Measurements from ENCODE around the gene ENTHD1. TPM values are rescaled to one million over a fixed set of nuclear protein-coding genes. Genes with fewer than 3 reads are reported as not detected.

The ENTHD1 gene
- total RNA-seq, 1 donor from 2014 or later = not detected

GRCh38 chr22:39808081-39808480, 85.5 kb downstream of the ENTHD1 start:
- no peak for TF ChIP-seq CTCF (IDR thresholded peaks at IDR 0.05; ENCODE audit: unreplicated experiment)
- Mint-ChIP-seq H3K9me3 (no peaks in the 10 kb centered on the region), H3K4me3 (no peak overlapping the region), H3K27me3 (ENCODE audit: low read depth) (peaks cover 83% of the 10 kb centered on the region), H3K4me1 (no peaks in the 10 kb centered on the region), H3K36me3 (no peaks in the 10 kb centered on the region), H3K27ac (no peak overlapping the region)
- DNase-seq (ENCODE audit: low spot score in 2 of 2, unreplicated experiment in 2 of 2) = no peak

DNA sequence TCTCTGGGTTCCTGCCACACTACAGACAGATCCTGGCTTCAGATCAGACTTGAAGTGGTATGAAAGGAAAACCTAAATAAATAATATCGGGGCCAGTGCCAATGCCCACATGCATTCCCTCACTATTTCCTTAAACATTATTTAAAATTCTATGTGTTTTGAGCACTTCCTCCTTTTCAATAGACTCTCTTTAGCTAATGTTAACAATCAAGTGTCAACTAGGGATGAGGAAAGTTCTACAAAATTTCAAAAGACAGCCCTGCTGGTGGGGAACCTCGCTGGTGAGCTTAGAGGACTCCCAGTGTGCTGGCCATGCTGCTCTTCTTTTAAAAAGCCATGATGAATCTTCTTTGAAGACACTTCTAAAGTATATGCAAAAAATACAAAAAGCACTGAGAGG, 87.5 kb downstream of the ENTHD1 start:
- H3K27me3 Mint-ChIP-seq (ENCODE audit: low read depth) = peaks cover 76% of the 10 kb centered on the region

GRCh38 chr22:39805117-39805516, 88.4 kb downstream of the ENTHD1 start:
- TF ChIP-seq CTCF (IDR thresholded peaks at IDR 0.05; ENCODE audit: unreplicated experiment) = no peak
- Mint-ChIP-seq H3K9me3 (no peaks in the 10 kb centered on the region), H3K4me3 (no peak overlapping the region), H3K36me3 (no peaks in the 10 kb centered on the region), H3K27ac (no peak overlapping the region), H3K4me1 (peaks cover 13% of the 10 kb centered on the region), H3K27me3 (ENCODE audit: low read depth) (peaks cover 68% of the 10 kb centered on the region)
- no peak for DNase-seq (ENCODE audit: low spot score in 2 of 2, unreplicated experiment in 2 of 2)

More for the DNA sequence above, 87.5 kb downstream of the ENTHD1 start:
- no peak overlapping the region for H3K27ac Mint-ChIP-seq
- H3K36me3 Mint-ChIP-seq = no peaks in the 10 kb centered on the region
- DNase-seq (ENCODE audit: low spot score in 2 of 2, unreplicated experiment in 2 of 2) = no peak
- H3K4me3 Mint-ChIP-seq = no peak overlapping the region
- H3K4me1 Mint-ChIP-seq = peaks cover 6% of the 10 kb centered on the region
- TF ChIP-seq CTCF (IDR thresholded peaks at IDR 0.05; ENCODE audit: unreplicated experiment) = no peak
- no peaks in the 10 kb centered on the region for H3K9me3 Mint-ChIP-seq

DNA sequence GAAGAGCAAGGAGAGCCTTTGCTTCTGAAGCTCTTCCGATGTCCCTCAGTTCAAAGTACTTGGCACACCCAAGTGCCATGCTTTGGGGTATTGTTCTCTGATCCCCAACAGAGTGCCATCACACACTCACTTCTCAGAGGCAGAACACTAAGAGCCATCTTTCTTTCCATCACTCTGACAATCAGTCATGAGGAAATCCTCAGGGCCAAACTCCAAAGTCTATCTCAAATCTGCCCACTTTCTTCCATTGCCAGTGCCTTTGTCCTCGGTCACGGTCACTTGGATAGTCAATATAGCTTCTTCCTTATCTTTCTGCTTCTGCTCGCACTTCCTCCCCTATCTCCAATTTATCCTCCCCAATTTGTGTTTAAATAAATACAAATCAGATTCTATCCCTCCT, 90.9 kb downstream of the ENTHD1 start:
- no peak for TF ChIP-seq CTCF (IDR thresholded peaks at IDR 0.05; ENCODE audit: unreplicated experiment)
- H3K27me3 Mint-ChIP-seq (ENCODE audit: low read depth) = peaks cover 50% of the 10 kb centered on the region
- H3K4me1 Mint-ChIP-seq = peaks cover 14% of the 10 kb centered on the region
- peaks cover 3% of the 10 kb centered on the region for H3K36me3 Mint-ChIP-seq
- peaks cover 10% of the 10 kb centered on the region for H3K9me3 Mint-ChIP-seq
- H3K27ac Mint-ChIP-seq = no peak overlapping the region
- H3K4me3 Mint-ChIP-seq = no peak overlapping the region
- no peak for DNase-seq (ENCODE audit: low spot score in 2 of 2, unreplicated experiment in 2 of 2)

GRCh38 chr22:39800790-39801520, 92.6 kb downstream of the ENTHD1 start:
- no peak for DNase-seq (ENCODE audit: low spot score in 2 of 2, unreplicated experiment in 2 of 2)
- Mint-ChIP-seq H3K9me3 (peaks cover 25% of the 10 kb centered on the region), H3K27me3 (ENCODE audit: low read depth) (peaks cover 37% of the 10 kb centered on the region), H3K4me1 (peaks cover 14% of the 10 kb centered on the region), H3K4me3 (no peak overlapping the region), H3K36me3 (peaks cover 3% of the 10 kb centered on the region), H3K27ac (no peak overlapping the region)
- no peak for TF ChIP-seq CTCF (IDR thresholded peaks at IDR 0.05; ENCODE audit: unreplicated experiment)
